Stimulated activated CD4-positive, alpha-beta T cell treated with anti-CD3 and anti-CD28 coated beads, Interleukin-12 subunit alpha, Interleukin-12 subunit beta, amount 100 ng/mL, for 24 hours (primary cell): Measurements from ENCODE around the gene SUMO3.
A peak's percentile ranks its signal among the peaks of the same experiment; 100 is the strongest.

Experiments
- DNase-seq, 2 experiments: peaks; one replicate each; pipeline ENCODE4 v3.0.0-alpha.2; 2020; ENCODE audit warnings: low read depth in 2 of 2

SUMO3 gene

DNA sequence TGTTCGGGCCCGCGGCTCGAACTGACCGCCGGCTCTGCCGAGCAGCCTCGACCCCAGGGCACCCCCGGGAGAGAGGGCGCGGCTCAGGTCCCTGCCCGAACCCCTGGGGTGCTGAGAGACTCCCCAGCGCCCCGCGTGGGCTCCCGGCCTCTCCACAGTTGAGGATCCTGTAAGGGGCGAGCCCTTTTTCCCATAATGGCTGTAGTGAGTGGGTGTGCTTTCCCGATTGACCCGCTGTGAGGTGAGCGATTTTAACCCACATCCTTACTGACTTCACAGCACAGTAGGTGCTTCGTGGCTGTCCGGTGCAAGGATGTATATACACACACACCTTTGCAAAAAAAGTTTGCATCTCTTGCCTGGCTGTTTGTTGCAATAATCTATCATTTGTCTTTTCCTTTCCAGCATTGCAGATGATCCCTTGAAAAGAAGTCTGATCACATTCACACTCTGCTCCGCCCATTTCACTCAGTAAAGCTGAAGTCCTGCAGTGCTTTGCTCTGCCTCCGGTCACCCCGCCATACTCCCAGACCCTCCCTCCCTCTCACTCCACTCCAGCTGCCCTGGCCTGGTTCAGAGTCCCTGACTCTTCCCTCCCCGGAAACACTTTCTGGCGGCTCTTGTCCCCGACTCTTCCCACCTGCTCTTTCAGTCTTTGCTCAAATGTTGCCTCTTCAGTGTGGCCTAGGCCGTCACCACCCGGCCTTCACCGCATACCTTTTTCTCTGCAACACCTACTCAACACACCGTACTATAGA, 15.3 kb downstream of the SUMO3 start:
- DNase-seq = no peak

DNA sequence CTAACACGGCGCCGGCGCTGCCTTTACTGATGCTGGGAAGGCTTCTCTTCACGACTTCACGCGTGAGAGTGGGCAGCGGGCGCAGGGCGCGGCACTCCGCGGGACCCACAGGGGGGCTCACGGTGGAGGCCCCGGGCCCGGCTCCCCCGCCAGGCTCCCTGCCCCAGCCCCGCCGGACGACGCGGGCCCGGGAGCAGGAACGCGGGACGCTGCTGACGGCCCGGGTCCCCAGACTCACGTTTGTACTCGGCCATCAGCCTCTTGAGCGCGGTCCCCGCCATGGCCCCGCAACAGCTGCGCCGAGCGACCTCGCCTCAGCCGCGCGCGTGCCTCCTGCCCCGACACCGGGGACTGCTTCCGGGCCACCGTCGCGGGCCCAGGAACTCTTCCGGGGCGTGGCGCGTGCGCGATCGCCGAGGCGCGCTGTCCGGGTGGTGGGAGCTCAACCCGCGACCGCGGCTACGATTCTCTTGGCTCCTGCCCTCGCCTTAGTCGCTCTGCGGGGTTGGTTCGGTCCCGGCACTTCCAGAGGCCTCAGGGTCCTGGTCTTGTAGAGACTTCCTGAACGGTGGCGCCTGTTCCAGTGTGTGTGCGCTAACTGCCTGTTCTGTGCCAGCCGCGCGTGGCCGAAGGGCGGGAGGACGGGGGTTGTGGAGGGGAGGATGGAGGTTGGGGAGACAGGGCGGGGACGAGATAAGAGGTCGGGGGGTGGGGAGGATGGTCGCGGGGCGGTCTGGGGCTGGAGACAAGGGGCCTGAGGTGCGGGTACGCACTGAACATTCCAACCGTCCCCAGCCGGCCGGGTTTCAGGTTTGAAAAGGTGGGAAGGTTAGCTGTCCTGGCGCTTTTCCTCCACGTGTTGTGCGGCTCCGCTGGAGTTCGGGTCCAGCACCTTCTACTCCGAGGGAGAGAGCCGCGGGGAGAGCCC, 16.1 kb downstream of the SUMO3 start, which contains the start of gene UBE2G2:
Gene UBE2G2, minus strand, starts transcription at position 353 of the 928 bp plus-strand sequence. Its CDS starts 72 bp downstream, at position 281.
- peak; percentile 79 for DNase-seq

DNA sequence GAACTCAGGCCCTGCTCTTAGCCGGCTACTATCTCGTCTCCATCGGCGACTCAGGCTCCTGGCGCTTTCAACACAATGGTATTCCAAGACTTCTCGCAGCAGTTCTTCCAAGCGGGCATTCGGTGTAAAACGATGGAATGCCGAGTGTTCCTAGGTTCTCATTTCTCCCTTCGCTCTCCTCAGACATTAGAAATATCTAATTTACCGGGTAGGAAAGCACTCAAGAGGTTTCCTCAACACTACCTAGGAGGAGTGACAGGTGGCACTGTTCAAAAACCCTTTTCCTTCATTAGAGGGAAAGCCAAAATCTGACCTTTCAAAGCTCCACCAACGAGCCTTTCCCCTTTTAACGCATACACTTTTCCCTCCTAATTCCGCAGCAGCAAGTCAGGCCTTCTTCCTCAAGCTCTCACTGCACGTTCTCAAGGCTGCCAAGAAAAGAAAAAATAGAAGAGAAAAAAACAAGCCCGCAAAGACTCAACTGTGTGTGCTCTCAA, 16.8 kb downstream of the SUMO3 start:
- DNase-seq = no peak

DNA sequence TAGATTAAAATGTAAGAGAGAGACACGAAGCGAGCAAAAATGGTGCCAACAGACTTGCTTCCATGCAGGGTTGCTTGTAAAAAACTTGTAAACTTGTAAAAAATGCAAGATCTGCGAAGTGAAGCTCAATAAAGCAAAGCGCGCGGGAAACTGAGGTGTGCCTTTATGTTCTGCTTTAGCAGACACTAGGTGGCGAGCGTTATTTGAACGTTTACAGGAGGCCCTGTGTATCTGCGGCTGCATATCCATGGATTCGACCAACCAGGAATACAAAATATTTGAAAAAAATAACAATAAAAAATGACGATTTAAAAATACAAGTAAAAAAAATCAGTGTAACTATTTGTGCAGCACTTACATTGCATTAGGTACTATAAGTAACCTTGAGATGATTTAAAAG, 17.8 kb downstream of the SUMO3 start:
- DNase-seq = no peak

DNA sequence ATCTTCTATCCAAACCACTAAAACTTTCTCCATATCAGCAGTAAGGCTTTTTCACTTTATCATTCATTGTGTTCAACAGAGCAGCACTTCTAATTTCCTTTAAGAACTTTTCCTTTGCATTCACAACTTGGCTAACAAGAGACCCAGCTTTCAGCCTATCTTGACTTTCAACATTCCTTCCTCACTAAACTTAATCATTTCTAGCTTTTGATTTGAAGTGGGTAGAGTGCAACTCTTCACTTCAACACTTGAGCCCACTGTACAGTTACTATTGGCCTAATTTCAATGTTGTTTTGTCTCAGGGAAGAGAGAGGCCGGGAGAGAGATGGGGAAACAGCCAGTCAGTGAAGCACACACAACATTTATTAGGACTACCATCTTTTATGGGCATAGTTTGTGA, 18.2 kb downstream of the SUMO3 start:
- no peak for DNase-seq

DNA sequence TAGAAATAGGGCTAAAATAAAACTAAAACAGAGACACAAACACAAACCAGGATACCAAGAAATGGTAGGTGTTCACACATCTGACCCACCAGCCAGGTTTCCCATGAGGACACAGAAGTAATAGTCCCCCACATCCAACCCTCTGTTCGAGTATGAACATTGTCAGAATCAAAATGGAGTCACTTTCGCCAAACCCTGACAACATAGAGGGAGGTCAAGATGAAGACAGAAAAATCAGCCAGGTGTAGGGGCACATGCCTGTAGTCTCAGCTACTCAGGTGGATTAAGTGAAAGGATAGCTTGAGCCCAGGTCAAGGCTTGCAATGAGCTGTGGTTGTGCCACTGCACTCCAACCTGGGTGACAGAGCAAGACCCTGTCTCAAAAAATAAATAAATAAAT, 20.1 kb downstream of the SUMO3 start:
- no peak for DNase-seq

DNA sequence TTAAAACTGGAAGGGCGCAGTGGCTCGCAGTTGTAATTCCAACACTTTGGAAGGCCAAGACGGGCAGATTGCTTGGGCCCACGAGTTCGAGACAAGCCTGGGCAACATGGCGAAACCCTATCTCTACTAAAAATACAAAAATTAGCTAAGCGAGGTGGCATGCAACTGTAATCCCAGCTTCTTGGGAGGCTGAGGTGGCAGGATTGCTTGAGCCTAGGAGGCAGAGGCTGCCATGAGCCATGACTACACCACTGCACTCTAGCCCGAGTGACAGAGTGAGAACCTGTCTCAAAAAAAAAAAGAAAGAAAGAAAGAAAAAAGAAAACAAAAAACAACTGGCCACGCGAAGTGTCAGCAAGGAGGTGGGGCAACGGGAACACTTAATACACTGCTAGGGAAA, 22.5 kb downstream of the SUMO3 start:
- no peak for DNase-seq

DNA sequence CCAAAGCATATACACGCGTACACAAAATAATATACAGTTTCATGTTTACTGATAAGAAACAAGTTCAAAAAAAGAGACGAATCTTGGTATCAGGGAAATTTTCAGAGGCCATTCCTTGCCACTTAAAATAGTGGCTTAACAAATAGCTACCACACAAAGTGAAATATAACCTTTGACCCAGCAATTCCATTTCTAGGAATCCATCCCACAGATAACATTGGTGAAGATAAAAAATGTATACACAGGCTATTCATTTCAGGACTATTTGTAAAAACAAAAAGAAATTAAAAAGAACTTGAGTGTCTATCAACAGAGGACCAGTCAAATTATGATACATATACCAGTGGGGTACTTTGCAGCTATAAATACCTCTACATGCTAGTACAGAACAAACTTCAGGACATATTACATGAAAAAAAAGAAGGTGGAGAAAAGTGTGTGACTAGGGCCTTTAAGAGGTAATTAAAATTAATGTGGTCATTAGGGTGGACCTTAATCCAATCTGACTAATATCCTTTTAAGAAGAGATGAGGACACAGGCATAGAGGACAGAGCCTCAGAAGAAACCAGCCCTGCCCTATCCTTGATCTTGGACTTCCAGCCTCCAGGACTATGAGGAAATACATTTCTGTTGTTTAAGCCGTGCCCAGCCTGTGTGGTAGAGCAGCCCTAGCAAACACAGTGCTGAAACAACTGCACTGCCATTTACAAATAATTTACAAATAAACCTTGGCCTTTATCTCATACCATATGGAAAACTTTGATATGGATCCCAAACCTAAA, 24.1 kb downstream of the SUMO3 start:
- no peak for DNase-seq

DNA sequence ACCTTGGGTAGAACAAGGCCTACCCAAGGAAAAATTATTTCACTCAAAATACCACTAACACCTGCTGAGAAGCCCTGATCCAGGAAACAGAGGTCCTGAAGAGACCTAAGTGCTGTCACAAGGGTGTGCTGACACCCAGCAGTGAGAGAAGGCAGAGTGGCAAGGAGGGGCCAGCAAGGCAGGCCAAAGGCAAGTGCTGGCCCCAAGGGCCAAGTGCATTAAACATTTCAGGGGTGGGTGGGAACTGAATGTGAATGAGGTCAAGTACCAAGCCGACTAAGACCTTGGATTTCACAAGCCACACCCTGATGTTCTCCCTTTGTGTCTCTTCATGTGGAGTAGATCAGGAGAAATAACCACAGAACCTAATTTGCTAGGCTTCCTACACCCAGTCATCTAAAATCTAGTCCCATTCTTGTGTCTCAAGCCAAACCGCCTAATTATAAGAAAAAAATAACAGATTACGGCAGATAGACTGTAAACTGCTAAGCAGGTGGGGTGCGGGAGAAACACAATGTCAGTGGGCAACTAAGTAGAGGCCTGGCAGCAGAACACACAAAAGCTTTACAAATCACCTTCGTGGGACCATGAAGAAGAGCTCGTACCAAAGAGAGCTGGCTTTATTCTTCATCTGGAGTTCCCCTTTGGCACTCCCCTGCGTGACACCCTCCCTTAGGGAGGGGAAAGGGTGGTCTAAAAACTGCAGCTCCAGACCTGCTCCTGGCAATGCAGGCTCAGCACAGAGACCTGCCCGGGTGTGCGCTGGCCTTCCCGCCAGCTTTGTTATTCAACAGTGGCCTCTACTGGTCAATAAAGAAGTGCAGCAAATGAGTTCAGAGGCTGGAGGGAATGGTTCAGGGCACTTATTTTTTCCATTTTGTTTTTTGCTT, 24.9 kb downstream of the SUMO3 start:
- DNase-seq = no peak

DNA sequence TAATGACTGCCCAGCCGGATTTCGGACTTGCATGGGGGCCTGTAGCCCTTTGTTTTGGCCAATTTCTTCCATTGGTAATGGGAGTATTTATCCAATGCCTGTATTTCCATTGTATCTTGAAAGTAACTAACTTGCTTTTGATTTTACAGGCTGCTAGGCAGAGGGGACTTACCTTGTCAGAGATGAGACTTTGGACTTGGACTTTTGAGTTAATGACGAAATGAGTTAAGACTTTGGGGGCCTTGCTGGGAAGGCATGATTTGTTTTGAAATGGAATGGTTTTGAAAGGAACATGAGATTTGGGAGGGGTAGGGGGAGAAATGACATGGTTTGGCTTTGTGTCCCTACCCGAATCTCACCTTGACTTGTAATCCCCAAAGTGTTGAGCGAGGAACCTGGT, 25.9 kb downstream of the SUMO3 start:
- no peak for DNase-seq

DNA sequence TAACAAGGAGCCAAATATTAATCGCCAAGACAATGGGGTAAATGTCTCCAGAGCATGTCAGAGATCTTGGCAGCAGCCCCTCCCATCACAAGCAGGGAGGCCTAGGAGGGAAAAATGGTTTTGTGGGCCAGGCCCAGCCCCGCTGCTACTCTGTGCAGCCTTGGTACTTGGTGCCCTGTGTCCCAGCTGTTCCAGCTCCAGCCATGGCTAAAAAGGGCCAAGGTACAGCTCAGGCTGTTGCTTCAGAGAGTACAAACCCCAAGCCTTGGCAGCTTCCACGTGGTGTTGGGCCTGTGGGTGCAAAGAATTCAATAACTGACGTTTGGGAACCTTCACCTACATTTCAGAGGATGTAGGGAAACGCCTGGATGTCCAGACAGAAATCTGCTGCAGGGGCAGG, 26.6 kb downstream of the SUMO3 start:
- no peak for DNase-seq

DNA sequence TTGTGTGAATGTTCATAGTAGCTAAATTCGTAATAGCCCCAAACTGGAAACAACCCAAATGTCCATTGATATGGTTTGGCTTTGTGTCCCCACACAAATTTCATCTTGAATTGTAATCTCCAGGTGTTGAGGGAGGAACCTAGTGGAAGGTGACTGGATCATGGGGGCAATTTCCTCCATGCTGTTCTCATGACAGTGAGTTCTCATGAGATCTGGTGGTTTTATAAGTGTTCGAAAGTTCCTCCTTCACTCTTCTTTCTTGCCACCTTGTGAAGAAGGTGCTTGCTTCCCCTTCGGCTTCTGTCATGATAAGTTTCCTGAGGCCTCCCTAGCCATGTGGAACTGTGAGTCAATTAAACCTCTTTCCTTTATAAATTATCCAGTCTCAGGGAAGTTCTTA, 27.5 kb downstream of the SUMO3 start:
- no peak for DNase-seq

DNA sequence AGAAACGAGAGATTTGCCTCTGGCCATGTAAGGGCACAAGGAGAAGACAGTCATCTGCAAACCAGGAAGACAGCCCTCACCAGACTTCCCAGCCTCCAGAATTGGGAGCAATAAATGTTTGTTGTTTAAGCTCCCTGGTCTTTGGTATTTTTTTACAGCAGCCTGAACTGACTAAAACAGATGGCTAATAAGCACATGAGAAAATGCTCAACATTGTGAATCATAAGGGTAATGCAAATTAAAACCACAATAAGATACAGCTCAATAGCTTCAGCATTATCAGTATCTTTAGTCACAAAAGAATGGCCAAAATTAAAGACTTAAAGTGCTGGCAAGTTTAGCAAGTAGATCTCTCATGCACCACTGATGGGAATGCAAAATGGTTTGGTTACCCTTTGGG, 28.0 kb downstream of the SUMO3 start:
- DNase-seq = no peak

DNA sequence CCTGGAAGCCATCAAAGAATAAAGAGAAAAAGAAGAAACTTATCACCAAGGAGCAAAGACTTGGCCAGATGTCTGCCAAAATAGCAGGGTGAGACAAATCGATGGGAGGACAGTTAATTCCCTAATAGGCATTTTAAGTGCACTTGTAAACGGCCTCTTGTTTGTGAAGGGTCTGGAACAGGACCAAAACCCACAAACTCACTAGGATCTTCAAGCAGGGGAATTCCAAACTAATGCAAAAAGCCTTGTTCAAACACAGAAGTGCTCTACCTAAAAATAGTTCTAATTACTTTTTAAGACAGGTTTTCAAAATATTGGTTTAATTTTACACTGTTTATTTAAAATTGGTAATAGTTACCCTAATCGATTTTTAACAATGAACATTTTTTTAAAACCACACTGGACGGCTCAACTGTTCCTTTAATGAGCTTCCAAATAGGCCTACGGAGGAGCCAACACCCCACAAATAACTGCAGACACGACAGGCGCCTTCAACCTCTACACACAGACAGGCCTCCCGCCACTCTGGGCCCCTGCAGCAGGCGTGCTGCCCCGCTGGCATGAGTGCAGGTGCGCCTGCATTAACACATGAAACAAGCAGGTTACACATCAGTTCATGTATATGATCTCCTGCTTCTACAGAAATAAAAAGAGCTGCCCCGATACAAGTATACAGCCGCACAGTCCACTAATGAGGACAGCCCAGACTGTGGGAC, 32.1 kb downstream of the SUMO3 start:
- DNase-seq = no peak

DNA sequence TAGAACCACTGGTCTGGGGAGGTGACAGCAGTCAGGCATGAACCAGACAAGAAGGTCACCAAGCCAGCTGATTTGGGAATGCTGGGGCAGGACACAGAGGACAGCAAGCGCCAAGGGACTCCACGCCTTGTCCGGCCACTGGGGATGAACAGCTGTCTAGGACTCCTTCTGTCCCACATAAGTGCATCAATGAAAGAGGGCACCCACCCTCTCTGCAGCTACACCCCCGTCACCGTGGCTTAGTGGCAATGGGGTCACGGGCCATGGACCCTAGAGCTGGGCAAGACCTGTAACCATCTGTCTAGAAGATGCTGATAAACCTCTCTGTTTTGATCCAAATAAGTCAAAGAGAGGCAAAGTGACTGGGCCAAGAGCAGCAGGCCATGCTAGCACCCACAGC, 33.1 kb downstream of the SUMO3 start:
- DNase-seq = no peak

DNA sequence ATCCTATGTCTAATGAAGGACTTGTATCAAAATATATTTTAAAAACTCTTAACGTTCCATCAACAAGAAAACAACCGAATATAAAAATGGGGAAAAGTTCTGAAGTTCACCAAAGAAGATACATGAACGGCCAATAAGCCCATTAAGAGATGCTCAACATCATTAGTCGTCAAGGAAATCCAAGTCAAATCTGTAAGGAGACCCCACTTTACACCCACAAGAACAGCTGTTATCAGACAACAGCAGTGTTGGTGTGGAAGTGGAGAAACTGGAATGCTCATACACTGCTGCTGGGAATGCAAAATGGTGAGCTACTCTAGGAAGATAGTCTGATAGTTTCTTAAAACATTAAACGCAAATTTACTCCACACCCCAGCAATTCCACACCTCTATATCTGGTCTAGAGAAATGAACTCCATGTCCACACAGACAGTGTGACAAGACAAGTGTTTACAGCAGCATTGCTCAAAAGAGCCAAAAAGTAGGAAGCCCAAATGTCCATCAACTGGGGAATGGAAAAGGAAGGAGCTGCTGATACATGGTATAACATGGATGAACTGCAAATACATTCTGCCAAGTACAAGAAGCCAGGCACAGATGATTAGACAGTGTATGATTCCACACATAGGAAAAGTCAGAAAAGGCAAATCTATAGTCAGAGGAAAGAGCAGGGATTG, 34.7 kb downstream of the SUMO3 start:
- no peak for DNase-seq

DNA sequence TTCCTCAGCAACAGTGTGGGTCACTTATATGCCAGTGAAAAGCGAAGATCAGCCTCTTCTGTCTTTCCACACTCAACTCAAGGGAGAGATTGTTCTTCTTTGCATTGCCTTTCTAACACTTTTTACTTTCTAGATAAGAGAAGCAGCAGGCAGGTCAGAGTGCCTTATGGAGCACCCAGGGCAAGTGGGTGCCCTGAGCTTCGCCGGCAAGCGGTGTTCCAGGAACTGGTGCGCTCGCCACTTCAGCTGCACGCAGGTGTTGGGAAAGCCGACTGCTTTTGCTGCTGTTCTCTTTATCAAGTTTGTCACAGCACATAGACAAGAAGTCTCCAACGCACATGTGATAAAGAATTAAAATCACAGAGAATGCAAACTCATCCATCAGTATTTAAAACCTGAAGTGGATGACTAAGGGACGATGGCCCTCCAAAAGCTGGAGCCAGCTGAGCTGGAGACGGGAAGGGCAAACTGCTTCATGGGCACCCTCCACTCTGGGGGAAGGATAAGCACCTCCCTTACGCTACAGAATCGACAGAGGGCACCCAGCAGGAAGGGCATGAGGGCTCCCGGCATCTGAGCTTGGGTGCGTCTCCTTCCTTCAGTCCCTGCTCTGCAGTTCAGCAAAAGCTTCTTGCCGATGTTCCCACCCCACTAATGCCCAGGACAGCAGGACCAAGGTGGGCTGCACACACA, 36.9 kb downstream of the SUMO3 start:
- no peak for DNase-seq

DNA sequence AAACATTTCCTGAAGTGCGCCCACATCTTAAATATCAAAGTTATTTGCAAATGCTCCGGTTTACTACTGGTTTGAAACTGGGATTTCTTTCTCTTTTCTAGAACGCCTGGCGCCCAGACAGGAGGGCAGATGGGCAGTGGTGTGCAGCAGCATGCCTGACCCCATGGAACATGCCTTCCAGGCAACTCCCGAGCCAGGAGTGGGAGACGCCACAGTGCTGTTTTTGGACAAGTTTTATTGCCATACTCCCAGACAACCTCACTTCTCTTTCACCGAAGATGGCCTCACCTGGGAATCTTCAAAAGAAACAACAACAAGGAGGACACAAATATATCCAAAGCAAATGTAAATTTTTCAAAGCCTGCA, 37.7 kb downstream of the SUMO3 start:
- DNase-seq = no peak
